GM12878 (cell line): ENCODE measurements around the gene YWHAQ. TPM values are rescaled to one million over a fixed set of nuclear protein-coding genes. Genes with fewer than 3 reads are reported as not detected.

ENCODE experiments used
- BCLAF1 ChIP-seq: fragments of 450-650 bp; IDR thresholded peaks from 2 replicates; pipeline ENCODE4 v1.6.1; 2017; ENCODE audit warnings: antibody characterized with exemption, mild to moderate bottlenecking, moderate library complexity
- E2F4 ChIP-seq: IDR thresholded peaks from 2 replicates; pipeline ENCODE4 v1.6.1; 2012; ENCODE audit warnings: low read depth, low read length, improper control_type of control experiment
- LARP7 ChIP-seq: fragments of 450-650 bp; IDR thresholded peaks from 2 replicates; pipeline ENCODE4 v1.6.1; 2017; ENCODE audit warnings: mild to moderate bottlenecking
- MAX ChIP-seq: IDR thresholded peaks from 2 replicates; pipeline ENCODE4 v1.6.1; 2012; ENCODE audit warnings: low read depth, low read length, improper control_type of control experiment
- NKRF ChIP-seq: fragments of 450-650 bp; conservative IDR thresholded peaks from 2 replicates; pipeline ENCODE4 v1.6.1; 2017; ENCODE audit warnings: mild to moderate bottlenecking, moderate library complexity
- NR2C1 ChIP-seq: fragments of 450-650 bp; IDR thresholded peaks from 2 replicates; pipeline ENCODE4 v1.6.1; 2017; ENCODE audit warnings: antibody characterized with exemption, mild to moderate bottlenecking, moderate library complexity
- POLR2AphosphoS2 ChIP-seq: IDR thresholded peaks from 2 replicates; pipeline ENCODE4 v1.6.1; 2011; ENCODE audit warnings: low read depth, mild to moderate bottlenecking, low read length, improper control_type of control experiment, moderate library complexity
- SMARCA5 ChIP-seq: fragments of 450-650 bp; IDR thresholded peaks from 2 replicates; pipeline ENCODE4 v1.6.1; 2017; ENCODE audit warnings: mild to moderate bottlenecking
- SPI1 ChIP-seq: IDR thresholded peaks from 2 replicates; pipeline ENCODE4 v1.6.1; 2011; ENCODE audit warnings: low read depth, mild to moderate bottlenecking, low read length, moderate library complexity, borderline replicate concordance; ENCODE audit not compliant: insufficient read depth
- SREBF1 ChIP-seq: IDR thresholded peaks from 2 replicates; pipeline ENCODE4 v1.6.1; 2012; ENCODE audit warnings: mild to moderate bottlenecking, low read length
- TARDBP ChIP-seq: IDR thresholded peaks from 2 replicates; pipeline ENCODE4 v1.6.1; 2016; ENCODE audit warnings: borderline replicate concordance
- ZBED1 ChIP-seq: IDR thresholded peaks from 2 replicates; pipeline ENCODE4 v1.6.1; 2016; ENCODE audit warnings: borderline replicate concordance
- ZNF217 ChIP-seq: fragments of 450-650 bp; IDR thresholded peaks from 2 replicates; pipeline ENCODE4 v1.6.1; 2017; ENCODE audit warnings: antibody characterized with exemption, mild to moderate bottlenecking
- ZNF384 ChIP-seq: IDR thresholded peaks from 2 replicates; pipeline ENCODE4 v1.6.1; 2012; ENCODE audit warnings: low read depth, mild to moderate bottlenecking, low read length, improper control_type of control experiment, borderline replicate concordance
- ZNF592 ChIP-seq: fragments of 450-650 bp; IDR thresholded peaks from 2 replicates; pipeline ENCODE4 v1.6.1; 2017; ENCODE audit warnings: mild to moderate bottlenecking, moderate library complexity
- polyA plus RNA-seq, 11 experiments: library from polyadenylated mRNA; depleted of rRNA in 4 of 11; unstranded in 6 of 11; stranded (reverse) in 5 of 11; fragments of >200 nt; fragmentation: Nextera tagmentation in 4 of 11; fragmentation: Illumina TruSeq in 1 of 11; extraction: Ambion mirVana in 4 of 11; extraction: Trizol in 1 of 11; gene quantifications; 1 replicate in 1 of 11; 2 replicates in 10 of 11; pipeline versions ENCODE4 v1.2.1 to v1.2.3, GENCODE V29; 2011 to 2016; ENCODE audit warnings: inconsistent platforms in 2 of 11, missing spikeins in 2 of 11, low read depth in 1 of 11
- total RNA-seq, 4 experiments: library from RNA; depleted of rRNA in 3 of 4; stranded (reverse); fragments of >200 nt in 3 of 4; fragmentation: Illumina TruSeq in 1 of 4; extraction: Trizol in 1 of 4; gene quantifications; 2 replicates each; pipeline versions ENCODE4 v1.2.1 to v1.2.3, GENCODE V29; 2013 to 2021

Gene YWHAQ
- total and polyA plus RNA-seq, 10 of the 15 experiments (the other 5 are each of a cell fraction or from before 2014, with no cell fraction given) = 63.0 to 515 (median 219) TPM

GRCh38 chr2:9555297-9556120 lies 75.3 kb downstream of the YWHAQ start, which contains the start of gene ADAM17 (continued):
- TF ChIP-seq MAX (peak; percentile 55; the same call in 1 of the 2 replicates), LARP7 (peak; percentile 85), SMARCA5 (peak; percentile 66), NR2C1 (peak; percentile 64; the same call in 1 of the 2 replicates), ZNF592 (peak; percentile 75), SPI1 (no peak), TARDBP (no peak), NKRF (peak; percentile 83; the same call in 1 of the 2 replicates), ZNF384 (no peak), SREBF1 (no peak), ZNF217 (0 out of 2 replicates have a peak, but pooled peaks have one; percentile 48), POLR2AphosphoS2 (peak; percentile 90), ZBED1 (no peak; the same call in 1 of the 2 replicates), BCLAF1 (no peak), E2F4 (no peak)
